HG03196 (cell line): ENCODE measurements around the gene BCAN.

Experiments
- ATAC-seq: cut with Tn5 transposase; IDR thresholded peaks from one replicate; pipeline ENCODE4 v1.9.1; 2021; ENCODE audit not compliant: unreplicated experiment

Gene BCAN

DNA sequence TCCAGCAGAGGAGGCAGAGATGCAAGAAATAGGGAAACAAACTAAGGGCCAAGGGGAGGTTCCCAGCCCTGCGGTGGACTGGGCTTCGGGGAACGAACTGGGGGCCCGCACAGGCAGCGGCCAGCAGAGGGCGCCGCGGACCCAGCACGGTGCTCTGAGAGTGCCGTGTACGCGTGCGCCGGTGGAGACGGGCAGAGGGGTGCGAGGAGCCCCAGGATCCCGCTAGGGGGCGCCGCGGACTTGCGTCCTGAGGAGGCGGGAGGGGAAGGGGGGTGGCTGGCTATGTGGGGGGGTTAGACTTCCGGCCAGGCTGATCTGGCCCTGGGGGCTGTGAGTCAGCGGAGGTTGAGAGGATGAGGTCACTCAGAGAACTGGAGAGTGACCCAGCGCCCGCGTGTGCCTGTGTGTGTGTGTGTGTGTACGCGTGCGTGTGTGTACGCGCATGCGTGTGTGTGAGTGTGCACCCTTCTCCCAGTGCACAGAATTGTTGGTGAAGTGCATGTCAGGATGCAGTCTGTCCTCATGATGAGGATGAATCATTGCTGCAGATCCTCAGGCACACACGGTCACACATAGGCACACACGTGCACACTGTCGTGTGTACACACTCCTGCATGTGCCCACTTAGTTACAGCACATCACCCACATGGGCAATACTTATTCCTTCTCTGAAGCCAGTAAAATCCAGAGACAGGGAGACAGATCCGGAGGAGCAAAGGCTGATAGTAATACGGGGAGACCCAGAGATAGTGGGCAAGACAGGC is 18.3 kb downstream of the BCAN start:
- ATAC-seq = peak; percentile 68

DNA sequence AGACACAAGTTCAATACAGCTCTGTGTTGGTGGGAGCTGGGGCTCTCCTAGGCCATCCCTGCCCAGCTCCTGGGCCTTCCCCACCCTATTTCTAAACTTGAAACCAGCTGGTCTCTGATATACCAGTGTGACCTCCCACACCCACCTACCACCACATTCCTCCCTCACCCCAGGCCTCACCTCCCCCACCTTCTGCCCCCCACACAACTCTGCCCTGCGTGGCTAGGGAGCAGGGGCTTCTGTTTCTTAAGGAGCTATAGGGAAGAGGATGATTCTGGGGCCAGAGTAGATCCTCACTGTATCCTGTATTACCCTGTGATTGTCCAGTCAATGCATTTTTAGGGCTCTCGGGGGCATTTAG is 18.8 kb downstream of the BCAN start:
- ATAC-seq = no peak

- no peak for ATAC-seq
Observed at GRCh38 chr1:156662005-156662799, 20.3 kb downstream of the BCAN start.

- no peak for ATAC-seq
Observed at GRCh38 chr1:156662800-156663055, 20.8 kb downstream of the BCAN start.

GRCh38 chr1:156663178-156663577 is 21.3 kb downstream of the BCAN start:
- ATAC-seq = no peak

GRCh38 chr1:156664046-156664766 is 22.3 kb downstream of the BCAN start:
- ATAC-seq = no peak

DNA sequence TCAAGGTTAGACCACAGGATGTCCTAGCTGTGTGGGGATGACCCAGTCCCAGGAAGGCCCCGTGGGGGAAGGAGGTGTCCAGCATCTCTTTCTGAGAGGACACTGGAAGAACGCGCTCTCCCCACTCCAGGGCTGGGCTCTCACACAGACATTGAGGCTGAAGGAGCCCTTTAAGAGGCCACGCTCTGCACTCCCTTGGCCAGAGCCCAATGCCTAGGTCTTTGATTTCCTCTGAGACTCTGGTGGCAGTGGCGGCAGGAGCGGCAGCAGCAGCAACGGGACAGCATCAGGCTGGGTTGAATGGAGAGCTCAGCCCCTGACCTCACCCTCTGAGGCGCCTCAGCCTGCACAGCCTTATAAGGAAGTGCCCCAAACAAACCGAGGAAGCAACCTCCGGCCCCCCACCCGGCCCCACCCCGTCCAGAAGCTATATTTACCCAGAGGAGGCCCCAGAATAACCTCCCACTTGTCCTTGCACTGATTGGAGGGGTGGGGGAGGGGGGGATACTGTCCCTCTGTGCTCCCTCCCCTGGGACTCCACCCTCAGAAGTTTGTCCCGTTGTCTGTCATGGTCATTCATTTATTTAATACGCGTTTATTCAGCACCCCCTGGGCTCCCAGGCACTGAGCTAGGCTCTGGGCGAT is 23.0 kb downstream of the BCAN start:
- no peak for ATAC-seq

DNA sequence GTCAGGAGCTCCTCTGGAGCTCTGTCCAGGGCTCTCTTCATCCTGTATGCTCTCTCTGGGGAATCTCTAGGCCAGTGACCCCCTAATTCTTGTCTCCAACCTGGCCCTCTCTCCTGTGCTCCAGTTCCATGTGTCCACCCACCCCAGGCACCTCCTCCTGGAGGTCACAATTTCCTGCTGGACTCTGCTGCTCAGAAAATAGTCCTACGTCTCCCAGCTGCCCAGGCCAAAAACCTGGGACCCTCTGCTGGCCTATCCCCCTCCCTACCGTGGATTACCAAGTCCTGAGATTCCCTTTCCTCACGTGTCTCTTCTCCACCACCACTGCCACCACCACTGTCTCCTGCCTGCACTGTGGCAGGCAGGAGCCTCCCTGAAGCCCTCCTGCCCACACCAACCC is 23.6 kb downstream of the BCAN start:
- ATAC-seq = no peak

DNA sequence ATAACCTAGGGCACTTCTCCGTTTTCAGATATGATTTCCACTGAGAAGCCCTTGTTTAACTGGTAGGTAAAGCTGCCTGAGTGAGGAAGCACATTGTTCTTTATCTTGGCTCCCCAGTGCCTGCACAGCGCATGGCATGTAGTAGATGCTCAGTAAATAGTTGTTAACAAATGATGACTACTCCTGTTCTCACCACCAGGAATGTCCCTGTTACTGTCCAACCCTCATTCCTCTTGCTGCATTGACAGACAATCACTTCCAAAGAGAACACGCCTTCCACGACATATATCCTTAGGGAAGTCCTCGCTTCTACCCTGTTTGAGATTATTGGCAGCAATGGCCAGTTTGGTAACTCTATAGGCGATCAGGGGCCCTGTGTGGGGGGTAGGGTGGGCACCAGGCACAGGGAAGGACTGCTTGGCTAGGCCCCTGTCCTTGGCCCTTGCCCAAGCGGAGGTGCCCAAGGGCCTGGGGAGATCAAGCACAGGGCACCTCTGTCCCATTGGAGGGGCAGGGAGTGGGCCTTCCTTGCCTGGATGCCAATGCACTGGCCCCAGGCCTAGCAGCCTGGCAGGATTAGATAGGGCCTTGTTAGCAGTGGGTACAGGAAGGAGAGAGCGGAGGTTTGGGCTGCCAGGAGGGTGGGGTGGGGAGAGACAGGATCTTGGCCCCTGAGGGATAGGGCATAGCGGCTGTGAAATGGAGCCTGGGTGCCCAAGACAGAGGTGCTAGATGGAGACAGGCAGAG is 25.1 kb downstream of the BCAN start:
- ATAC-seq = no peak

DNA sequence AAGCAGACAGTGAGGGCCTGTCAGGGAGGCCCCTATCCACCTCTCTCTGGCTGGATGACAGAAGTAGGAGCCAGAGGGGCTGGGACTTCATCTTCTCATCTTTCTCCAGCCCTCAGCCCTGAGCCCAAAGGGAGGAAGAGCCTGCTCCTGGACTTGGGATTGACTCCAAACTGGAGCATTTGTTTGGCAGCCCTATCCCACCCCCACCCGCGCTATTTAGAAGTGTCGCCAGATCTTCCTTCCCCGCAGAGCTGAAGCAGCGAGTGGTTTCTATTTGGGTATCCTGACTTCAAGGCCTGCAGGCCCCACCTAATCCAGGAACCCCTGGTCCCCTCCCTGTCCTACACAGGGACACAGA is 25.7 kb downstream of the BCAN start:
- ATAC-seq = no peak

DNA sequence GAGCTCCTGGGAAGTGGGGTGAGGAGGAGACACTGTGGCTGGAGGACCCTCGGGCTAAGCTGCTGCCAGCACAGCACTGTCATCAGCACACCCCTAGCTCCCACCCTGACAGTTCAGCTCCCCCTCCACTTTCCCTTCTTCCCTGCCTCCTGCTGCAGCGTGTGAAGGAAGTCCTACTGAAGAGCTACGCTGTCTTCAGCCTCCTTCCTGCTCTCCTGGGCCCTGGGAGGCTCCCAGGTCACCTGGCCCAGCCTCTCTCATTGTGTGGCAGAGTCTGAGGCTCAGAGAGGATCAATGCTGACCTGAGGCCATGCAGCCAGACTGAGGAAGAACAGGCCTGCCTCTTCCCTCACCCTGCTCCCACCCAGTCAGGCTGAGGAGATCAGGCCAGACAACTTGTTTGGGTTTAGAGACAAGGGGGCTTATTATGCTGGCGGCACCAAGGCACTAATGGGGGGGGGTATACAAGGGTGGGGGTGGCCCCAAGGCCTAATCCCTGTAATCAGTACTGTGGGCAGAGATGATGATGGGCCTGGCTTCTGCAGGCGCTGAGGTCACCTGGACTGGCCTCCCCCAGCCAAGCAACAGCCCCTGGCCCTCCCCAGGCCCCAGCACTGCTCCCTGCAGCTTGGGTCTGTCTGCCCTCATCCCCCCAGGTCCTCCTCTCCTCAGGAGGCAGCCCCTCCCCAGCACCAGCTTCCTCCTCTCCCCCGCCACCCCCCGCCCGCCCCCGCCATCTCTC is 26.2 kb downstream of the BCAN start:
- no peak for ATAC-seq

DNA sequence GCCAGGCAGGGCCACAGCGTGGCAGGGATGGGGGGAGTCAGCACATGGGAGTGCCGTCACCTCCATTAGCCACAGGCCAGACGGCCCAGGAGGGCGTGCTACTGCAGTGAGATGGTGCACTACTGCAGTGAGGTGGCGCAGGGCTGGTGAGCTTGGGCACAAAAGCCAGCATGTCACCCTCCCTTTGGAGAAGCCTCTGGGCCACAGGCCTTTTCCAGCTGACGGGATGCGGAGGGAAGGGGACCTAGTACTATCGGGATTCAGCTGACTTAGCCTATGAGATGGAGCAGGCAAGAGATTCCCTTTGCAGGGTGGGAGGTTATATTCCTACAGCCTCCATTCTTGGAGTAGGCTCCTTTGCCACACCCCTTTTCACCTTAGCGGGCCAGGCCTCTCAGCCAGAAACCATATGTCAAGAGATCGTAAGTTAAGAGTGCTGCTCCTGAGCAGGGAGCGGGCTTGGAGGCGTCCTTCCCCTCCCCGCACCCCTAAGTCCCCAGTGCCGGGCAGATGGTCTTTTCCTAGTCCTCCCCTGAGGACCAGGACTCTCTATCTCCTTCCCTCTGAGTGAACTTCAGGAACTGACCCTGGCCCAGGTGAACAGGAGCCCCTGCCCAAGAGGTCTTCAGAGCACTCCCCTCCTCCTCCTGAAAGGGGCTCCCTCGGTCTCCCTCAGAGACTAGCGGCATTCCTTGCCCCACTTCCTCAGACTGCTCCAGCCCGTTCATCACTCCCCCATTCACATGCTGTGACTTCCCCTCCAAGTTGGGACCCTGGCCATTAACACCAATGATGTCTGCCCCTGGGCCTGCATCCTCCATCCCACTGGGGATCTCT is 27.1 kb downstream of the BCAN start:
- ATAC-seq = no peak

DNA sequence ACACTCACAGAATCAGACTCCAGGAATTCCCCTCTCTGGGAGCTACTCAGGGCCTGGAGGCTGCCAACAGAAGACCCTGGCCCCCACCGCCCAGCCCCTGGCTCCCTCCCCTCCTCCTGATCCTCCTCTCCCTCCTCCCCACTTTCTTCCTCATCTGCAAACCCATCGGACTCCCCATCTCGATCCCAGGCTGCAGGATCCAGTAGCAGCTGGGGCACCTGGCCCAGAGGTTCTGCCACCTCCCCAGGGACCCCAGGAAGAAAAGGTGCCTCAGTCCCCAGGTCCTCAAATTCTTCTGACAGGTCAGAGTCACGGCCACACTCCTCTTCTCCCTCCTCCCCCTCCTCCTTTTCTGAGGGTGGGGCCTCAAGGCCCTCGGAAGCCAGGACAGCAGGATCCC is 27.9 kb downstream of the BCAN start:
- ATAC-seq = no peak

- ATAC-seq = no peak
Observed at GRCh38 chr1:156670359-156670758, 28.4 kb downstream of the BCAN start.

DNA sequence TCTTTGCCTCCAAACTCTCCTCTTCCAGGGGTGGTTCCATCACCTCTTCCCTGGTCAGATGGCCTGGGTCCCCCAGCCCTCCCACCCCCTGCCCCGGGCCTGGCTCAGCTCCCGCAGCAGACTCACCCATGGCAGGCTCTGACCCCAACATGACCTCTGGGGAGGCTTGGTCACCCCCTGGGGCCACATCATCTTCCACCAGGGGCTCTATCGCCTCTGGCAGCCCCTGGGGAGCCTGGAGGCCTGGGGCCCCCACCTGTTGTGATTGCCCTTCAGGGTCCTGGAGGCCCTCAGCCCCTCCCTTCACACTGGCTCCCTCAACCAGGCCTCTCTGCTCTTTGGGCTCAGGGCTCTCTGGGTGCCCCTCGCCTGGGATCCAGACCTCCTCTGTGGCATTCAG is 28.9 kb downstream of the BCAN start:
- no peak for ATAC-seq

DNA sequence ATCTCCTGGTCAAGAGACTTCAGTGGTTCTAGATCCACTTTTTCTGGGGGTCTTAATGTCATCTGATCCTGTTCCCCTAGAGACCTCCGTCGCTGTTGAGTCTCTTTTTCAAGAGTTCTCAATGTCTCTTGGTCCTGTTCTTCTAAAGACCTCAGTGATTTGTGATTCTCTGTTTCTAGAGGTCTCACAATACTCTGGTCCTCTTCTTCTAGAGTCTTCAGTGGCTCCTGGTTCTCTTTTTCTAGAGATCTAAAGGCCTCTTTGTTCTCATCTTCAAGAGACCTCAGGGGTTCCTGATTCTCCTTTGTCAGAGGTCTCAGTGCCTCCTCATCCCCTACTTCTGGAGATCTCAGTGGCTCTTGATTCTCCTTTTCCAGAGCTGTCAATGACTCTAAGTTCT is 29.9 kb downstream of the BCAN start:
- ATAC-seq = no peak

GRCh38 chr1:156673387-156674121 is 31.6 kb downstream of the BCAN start:
- no peak for ATAC-seq

DNA sequence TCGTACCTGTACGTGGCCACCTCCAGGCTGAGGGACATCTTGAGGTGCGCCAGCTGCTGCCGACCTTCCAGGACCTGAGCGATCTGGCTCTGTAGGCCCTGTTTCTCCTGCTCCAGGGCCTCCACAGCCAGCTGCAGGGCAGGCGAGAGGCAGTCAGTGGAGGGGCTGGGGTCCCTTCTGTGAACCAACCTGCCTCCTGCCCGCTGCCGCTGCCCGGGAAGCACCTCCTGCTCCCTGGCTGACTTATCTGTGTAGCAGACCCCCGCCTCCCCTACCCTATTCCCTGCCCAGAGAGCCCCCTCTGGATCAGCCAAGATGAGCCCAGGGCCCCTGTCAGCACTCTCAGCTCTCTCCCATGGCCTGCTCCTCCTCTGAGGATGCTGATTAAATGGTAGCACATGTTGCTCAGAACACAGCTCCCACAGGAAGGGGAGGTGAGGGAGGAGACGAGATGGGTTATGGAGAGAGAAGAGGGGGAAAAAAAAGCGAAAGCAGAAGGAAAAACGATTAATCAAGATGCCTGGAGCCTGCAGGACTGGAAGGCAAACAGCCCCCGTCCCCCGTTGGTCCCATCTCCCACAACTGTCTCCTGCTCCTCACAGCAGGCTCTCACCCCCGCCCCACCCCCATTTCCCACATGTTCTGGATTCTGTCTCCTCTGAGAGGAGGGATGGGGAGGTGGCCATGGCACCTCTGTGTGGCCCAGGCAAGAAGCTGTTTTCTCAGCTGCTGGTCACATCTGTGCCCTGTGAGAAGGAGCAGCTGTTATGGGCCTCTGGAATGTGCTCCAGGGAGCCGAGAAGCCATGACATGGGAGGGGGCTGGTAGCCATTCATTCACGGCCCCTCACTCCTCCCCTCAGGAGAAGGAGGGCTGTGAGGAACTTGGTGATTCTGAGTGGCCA is 33.5 kb downstream of the BCAN start:
- no peak for ATAC-seq
